Stimulated activated naive CD8-positive, alpha-beta T cell treated with anti-CD3 and anti-CD28 coated beads, Interleukin-15, Interleukin-2, amounts not matched to agents 100 U/mL and 50 U/mL, for 24 hours (primary cell): Measurements from ENCODE around the gene FOXC1.

Experiments
- ATAC-seq: fragments of 150-1000 bp; cut with Tn5 transposase; one replicate; pipeline ENCODE4 v1.10.0; 2021
- DNase-seq: peaks from one replicate; pipeline ENCODE4 v3.0.0; 2021

The FOXC1 gene

GRCh38 chr6:1609648-1610496 is at the start of gene FOXC1:
FOXC1 (plus strand) TSS chr6:1609915; CDS start chr6:1610446, 531 bp downstream.
- DNase-seq, result peak; percentile 61
- peak; percentile 35 for ATAC-seq

GRCh38 chr6:1560281-1561058 is 49.2 kb upstream of the FOXC1 start:
- ATAC-seq, result no peak
- no peak for DNase-seq

GRCh38 chr6:1561355-1561754 is 48.4 kb upstream of the FOXC1 start:
- DNase-seq (no peak), ATAC-seq (no peak)

- no peak for ATAC-seq
- no peak for DNase-seq
Measured at GRCh38 chr6:1562171-1562955, 47.4 kb upstream of the FOXC1 start.

- no peak for DNase-seq
- no peak for ATAC-seq
Measured at GRCh38 chr6:1569377-1569776, 40.3 kb upstream of the FOXC1 start.

GRCh38 chr6:1570848-1571247 is 38.9 kb upstream of the FOXC1 start:
- ATAC-seq, result no peak
- no peak for DNase-seq

- ATAC-seq (no peak), DNase-seq (no peak)
Measured at GRCh38 chr6:1572892-1573291, 36.8 kb upstream of the FOXC1 start.

GRCh38 chr6:1574083-1574761 is 35.5 kb upstream of the FOXC1 start:
- no peak for ATAC-seq
- DNase-seq, result no peak

GRCh38 chr6:1574890-1575209 is 34.9 kb upstream of the FOXC1 start:
- DNase-seq (no peak), ATAC-seq (no peak)

- ATAC-seq (no peak), DNase-seq (no peak)
Measured at GRCh38 chr6:1575210-1576041, 34.3 kb upstream of the FOXC1 start.

- DNase-seq, result no peak
- ATAC-seq, result no peak
Measured at GRCh38 chr6:1576166-1576565, 33.5 kb upstream of the FOXC1 start.

GRCh38 chr6:1576711-1577110 is 33.0 kb upstream of the FOXC1 start:
- ATAC-seq (no peak), DNase-seq (no peak)

GRCh38 chr6:1577146-1577680 is 32.5 kb upstream of the FOXC1 start:
- ATAC-seq (no peak), DNase-seq (no peak)

GRCh38 chr6:1577896-1578745 is 31.6 kb upstream of the FOXC1 start:
- DNase-seq (no peak), ATAC-seq (no peak)

- ATAC-seq, result no peak
- DNase-seq, result no peak
Measured at GRCh38 chr6:1579096-1579495, 30.6 kb upstream of the FOXC1 start.

GRCh38 chr6:1580109-1580508 is 29.6 kb upstream of the FOXC1 start:
- ATAC-seq (no peak), DNase-seq (no peak)

GRCh38 chr6:1580585-1580984 is 29.1 kb upstream of the FOXC1 start:
- no peak for DNase-seq
- no peak for ATAC-seq

GRCh38 chr6:1581120-1581991 is 28.4 kb upstream of the FOXC1 start:
- ATAC-seq (no peak), DNase-seq (no peak)

- no peak for DNase-seq
- no peak for ATAC-seq
Measured at GRCh38 chr6:1584146-1584545, 25.6 kb upstream of the FOXC1 start.
